H9 (cell line): Measurements from ENCODE around the gene ARHGEF7. TPM values are rescaled to one million over a fixed set of nuclear protein-coding genes. Genes with fewer than 3 reads are reported as not detected.

Experiments used
- DNase-seq: peaks from one replicate; pipeline ENCODE4 v3.0.0-alpha.2; 2017
- H2AFZ ChIP-seq: one replicate; pipeline ENCODE4 v1.6.1; 2013; ENCODE audit warnings: mild to moderate bottlenecking, low read length, control low read depth, moderate library complexity
- H2AK5ac ChIP-seq: 2 replicates; pipeline ENCODE4 v1.6.1; 2013; ENCODE audit warnings: low read length, control low read depth, mixed read lengths; ENCODE audit not compliant: insufficient read length
- H2BK120ac ChIP-seq: one replicate; pipeline ENCODE4 v1.6.1; 2013; ENCODE audit warnings: low read depth, mild to moderate bottlenecking, low read length, control low read depth, inconsistent platforms; ENCODE audit not compliant: poor library complexity, severe bottlenecking
- H2BK12ac ChIP-seq: 2 replicates; pipeline ENCODE4 v1.6.1; 2013; ENCODE audit warnings: low read length, control low read depth, mixed read lengths, low read depth; ENCODE audit not compliant: insufficient read length
- H2BK15ac ChIP-seq: 2 replicates; pipeline ENCODE4 v1.6.1; 2013; ENCODE audit warnings: low read depth, low read length, control low read depth
- H2BK20ac ChIP-seq: one replicate; pipeline ENCODE4 v1.6.1; 2013; ENCODE audit warnings: low read depth, mild to moderate bottlenecking, low read length, control low read depth, inconsistent platforms; ENCODE audit not compliant: poor library complexity, severe bottlenecking
- H2BK5ac ChIP-seq: 2 replicates; pipeline ENCODE4 v1.6.1; 2013; ENCODE audit warnings: low read length, control low read depth, mixed read lengths; ENCODE audit not compliant: insufficient read length
- H3K14ac ChIP-seq: 2 replicates; pipeline ENCODE4 v1.6.1; 2013; ENCODE audit warnings: low read length, control low read depth; ENCODE audit not compliant: insufficient read depth
- H3K18ac ChIP-seq: 2 replicates; pipeline ENCODE4 v1.6.1; 2013; ENCODE audit warnings: low read depth, mild to moderate bottlenecking, mixed read lengths, low read length, control low read depth; ENCODE audit not compliant: insufficient read length
- H3K23ac ChIP-seq: 2 replicates; pipeline ENCODE4 v1.6.1; 2013; ENCODE audit warnings: low read length, control low read depth, mixed read lengths, low read depth; ENCODE audit not compliant: insufficient read length
- H3K23me2 ChIP-seq: 2 replicates; pipeline ENCODE4 v1.6.1; 2013; ENCODE audit warnings: low read depth, mild to moderate bottlenecking, mixed read lengths, low read length, control low read depth; ENCODE audit not compliant: insufficient read length, poor library complexity, severe bottlenecking
- H3K27ac ChIP-seq: 2 replicates; pipeline ENCODE4 v1.5.1; 2013; ENCODE audit warnings: low read length, control low read depth, mixed read lengths, low read depth; ENCODE audit not compliant: insufficient read length
- H3K27me3 ChIP-seq: 2 replicates; pipeline ENCODE4 v1.6.1; 2013; ENCODE audit warnings: low read length, control low read depth, inconsistent platforms; ENCODE audit not compliant: insufficient read depth
- H3K4ac ChIP-seq: 2 replicates; pipeline ENCODE4 v1.6.1; 2013; ENCODE audit warnings: low read depth, mild to moderate bottlenecking, control low read depth, inconsistent platforms, low read length, moderate library complexity
- H3K4me1 ChIP-seq: 2 replicates; pipeline ENCODE4 v1.6.1; 2013; ENCODE audit warnings: low read length, control low read depth, inconsistent platforms; ENCODE audit not compliant: insufficient read depth
- H3K4me2 ChIP-seq: 2 replicates; pipeline ENCODE4 v1.6.1; 2013; ENCODE audit warnings: low read length, control low read depth, mixed read lengths; ENCODE audit not compliant: insufficient read length, insufficient read depth
- H3K56ac ChIP-seq: 2 replicates; pipeline ENCODE4 v1.6.1; 2013; ENCODE audit warnings: low read depth, mild to moderate bottlenecking, mixed read lengths, low read length, control low read depth; ENCODE audit not compliant: insufficient read length
- H3K79me1 ChIP-seq: 2 replicates; pipeline ENCODE4 v1.6.1; 2013; ENCODE audit warnings: low read depth, mild to moderate bottlenecking, moderate library complexity, low read length, control low read depth, inconsistent platforms; ENCODE audit not compliant: insufficient read depth, poor library complexity, severe bottlenecking
- H3K79me2 ChIP-seq: 2 replicates; pipeline ENCODE4 v1.6.1; 2013; ENCODE audit warnings: low read length, control low read depth, inconsistent platforms; ENCODE audit not compliant: insufficient read depth
- H3K9ac ChIP-seq: 2 replicates; pipeline ENCODE4 v1.6.1; 2013; ENCODE audit warnings: low read length, control low read depth, mixed read lengths; ENCODE audit not compliant: insufficient read length; ENCODE audit errors: extremely low read depth
- H3K9me3 ChIP-seq: one replicate; pipeline ENCODE4 v1.6.1; 2013; ENCODE audit warnings: low read depth, low read length, inconsistent platforms; ENCODE audit not compliant: control insufficient read depth
- H3T11ph ChIP-seq: one replicate; pipeline ENCODE4 v1.6.1; 2013; ENCODE audit warnings: mild to moderate bottlenecking, low read length, control low read depth, inconsistent platforms
- H4K20me1 ChIP-seq: one replicate; pipeline ENCODE4 v1.6.1; 2013; ENCODE audit not compliant: control insufficient read depth, insufficient read length, insufficient read depth
- H4K5ac ChIP-seq: 2 replicates; pipeline ENCODE4 v1.6.1; 2013; ENCODE audit warnings: low read depth, mild to moderate bottlenecking, mixed read lengths, low read length, control low read depth; ENCODE audit not compliant: insufficient read length
- H4K8ac ChIP-seq: replicated peaks from 2 replicates; pipeline ENCODE4 v1.6.1; 2013; ENCODE audit warnings: low read length, control low read depth, mixed read lengths, low read depth; ENCODE audit not compliant: insufficient read length
- H4K91ac ChIP-seq: 2 replicates; pipeline ENCODE4 v1.6.1; 2013; ENCODE audit warnings: low read depth, mild to moderate bottlenecking, moderate library complexity, mixed read lengths, low read length, control low read depth; ENCODE audit not compliant: insufficient read length
- H3K27ac Mint-ChIP-seq, 3 experiments: 2 replicates in 2 of 3; 3 replicates in 1 of 3; pipeline ENCODE4 v1.8.0; 2020 to 2021; ENCODE audit warnings: mixed read lengths in 3 of 3, mild to moderate bottlenecking in 1 of 3, moderate library complexity in 1 of 3
- H3K27me3 Mint-ChIP-seq: 2 replicates; pipeline ENCODE4 v1.8.0; 2021; ENCODE audit warnings: low read depth, mild to moderate bottlenecking, moderate library complexity, mixed read lengths
- H3K36me3 Mint-ChIP-seq, 3 experiments: 2 replicates in 2 of 3; 3 replicates in 1 of 3; pipeline ENCODE4 v1.8.0; 2020 to 2021; ENCODE audit warnings: low read depth in 3 of 3, mixed read lengths in 3 of 3; ENCODE audit not compliant: insufficient read depth in 1 of 3
- H3K4me1 Mint-ChIP-seq, 2 experiments: 2 replicates each; pipeline ENCODE4 v1.8.0; 2020; ENCODE audit warnings: mixed read lengths in 2 of 2
- H3K4me3 Mint-ChIP-seq, 2 experiments: 2 replicates in 1 of 2; 3 replicates in 1 of 2; pipeline ENCODE4 v1.8.0; 2020 to 2021; ENCODE audit warnings: mild to moderate bottlenecking in 2 of 2, mixed read lengths in 2 of 2, moderate library complexity in 1 of 2
- H3K9me3 Mint-ChIP-seq, 2 experiments: 2 replicates in 1 of 2; 3 replicates in 1 of 2; pipeline ENCODE4 v1.8.0; 2020; ENCODE audit warnings: mild to moderate bottlenecking in 2 of 2, mixed read lengths in 2 of 2, moderate library complexity in 1 of 2
- WGBS: extraction: QIAGEN DNeasy Blood & Tissue Kit; methylation state at CpG from one replicate; pipeline ENCODE4 v1.1.7; 2013; ENCODE audit warnings: missing lambda C conversion rate, low lambda C conversion rate, mixed read lengths; ENCODE audit not compliant: insufficient read length; ENCODE audit errors: extremely low coverage; 5-methylcytosine and 5-hydroxymethylcytosine counted together
- total RNA-seq: library from RNA; stranded (reverse); gene quantifications from 2 replicates; pipeline ENCODE4 v1.2.1, GENCODE V29; 2021
- TF ChIP-seq, protein P1 (sequence below): fragments of 200-600 bp; sonication (generic); conservative IDR thresholded peaks from 3 replicates; pipeline ENCODE4 v1.8.0; 2021; ENCODE audit warnings: antibody characterized with exemption, mild to moderate bottlenecking

ARHGEF7 gene
- total RNA-seq, 1 experiment from 2014 or later: 51.9 TPM

DNA sequence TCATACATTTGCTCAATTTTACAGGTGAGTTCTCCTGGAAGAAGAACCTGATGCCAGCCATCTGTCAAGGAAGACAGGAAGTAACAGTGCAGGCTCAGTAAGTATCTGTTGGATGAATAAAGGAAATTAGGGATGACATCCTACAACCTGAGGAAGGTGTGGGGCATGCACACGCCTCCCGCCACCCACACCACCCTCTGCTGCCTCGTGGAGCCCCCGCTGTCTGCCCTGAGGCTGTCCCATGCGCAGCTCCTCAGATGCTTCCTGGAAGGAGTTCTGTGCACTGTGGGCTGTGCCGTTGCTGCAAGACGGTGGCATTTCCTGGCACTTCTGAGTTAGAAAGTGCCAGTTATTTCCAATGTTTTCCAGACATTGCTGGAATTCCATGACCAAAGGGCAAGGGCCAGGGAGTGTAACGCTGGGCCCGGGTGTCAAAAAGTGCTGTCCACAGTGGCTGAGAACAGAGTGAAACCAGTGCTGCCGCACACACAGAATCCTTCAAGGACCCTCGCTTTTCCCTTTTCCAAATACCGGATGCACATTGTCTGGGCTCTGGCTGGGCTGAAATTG is 201.1 kb downstream of the ARHGEF7 start:
- Mint-ChIP-seq H3K4me3 (no peak overlapping the region), H3K27me3 (no peaks in the 10 kb centered on the region), H3K4me1 (peaks cover 7 to 10% of the 10 kb centered on the region in 2 experiments), H3K36me3 (peaks cover 17 to 22% (median 19%) of the 10 kb centered on the region in 3 experiments), H3K9me3 (peaks cover 16 to 20% of the 10 kb centered on the region in 2 experiments), H3K27ac (no peak overlapping the region)
- Histone ChIP-seq H2BK12ac (no peak overlapping the region), H3K4me1 (no peaks in the 10 kb centered on the region), H3K9ac (no peak overlapping the region), H4K5ac (no peak overlapping the region), H2AK5ac (no peak overlapping the region), H2AFZ (no peak overlapping the region), H4K8ac (no peak overlapping the region), H3K14ac (no peak overlapping the region), H2BK20ac (no peak overlapping the region), H3K4ac (no peak overlapping the region), H4K91ac (no peak overlapping the region), H3K27me3 (no peaks in the 10 kb centered on the region), H2BK120ac (no peak overlapping the region), H3K79me2 (no peaks in the 10 kb centered on the region), H3K18ac (no peak overlapping the region), H3K9me3 (no peaks in the 10 kb centered on the region), H3T11ph (no peak overlapping the region), H3K23me2 (no peaks in the 10 kb centered on the region), H3K4me2 (no peak overlapping the region), H3K23ac (no peak overlapping the region), H2BK15ac (no peak overlapping the region), H2BK5ac (no peak overlapping the region), H3K79me1 (no peaks in the 10 kb centered on the region), H4K20me1 (no peaks in the 10 kb centered on the region), H3K56ac (no peak overlapping the region), H3K27ac (no peak overlapping the region)
- DNase-seq: no peak
- TF ChIP-seq, protein P1, sequence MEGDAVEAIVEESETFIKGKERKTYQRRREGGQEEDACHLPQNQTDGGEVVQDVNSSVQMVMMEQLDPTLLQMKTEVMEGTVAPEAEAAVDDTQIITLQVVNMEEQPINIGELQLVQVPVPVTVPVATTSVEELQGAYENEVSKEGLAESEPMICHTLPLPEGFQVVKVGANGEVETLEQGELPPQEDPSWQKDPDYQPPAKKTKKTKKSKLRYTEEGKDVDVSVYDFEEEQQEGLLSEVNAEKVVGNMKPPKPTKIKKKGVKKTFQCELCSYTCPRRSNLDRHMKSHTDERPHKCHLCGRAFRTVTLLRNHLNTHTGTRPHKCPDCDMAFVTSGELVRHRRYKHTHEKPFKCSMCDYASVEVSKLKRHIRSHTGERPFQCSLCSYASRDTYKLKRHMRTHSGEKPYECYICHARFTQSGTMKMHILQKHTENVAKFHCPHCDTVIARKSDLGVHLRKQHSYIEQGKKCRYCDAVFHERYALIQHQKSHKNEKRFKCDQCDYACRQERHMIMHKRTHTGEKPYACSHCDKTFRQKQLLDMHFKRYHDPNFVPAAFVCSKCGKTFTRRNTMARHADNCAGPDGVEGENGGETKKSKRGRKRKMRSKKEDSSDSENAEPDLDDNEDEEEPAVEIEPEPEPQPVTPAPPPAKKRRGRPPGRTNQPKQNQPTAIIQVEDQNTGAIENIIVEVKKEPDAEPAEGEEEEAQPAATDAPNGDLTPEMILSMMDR: no peak
- WGBS: no CpG with 5 or more reads among the region's 12 CpGs
